Adrenal gland (tissue), 12 donors: ENCODE data around the gene HRH4. TPM values are rescaled to one million over a fixed set of nuclear protein-coding genes. Genes with fewer than 3 reads are reported as not detected.

Experiments
- DNase-seq, 7 donors: peaks; one replicate each; pipeline ENCODE4 v3.0.0-alpha.2; 2019 to 2020
- H3K27ac ChIP-seq, 5 donors: fragments of 200-600 bp; sonication (generic) in 4 of 5; 1 replicate in 3 of 5; 2 replicates in 2 of 5; pipeline versions ENCODE4 v1.5.1 to v1.8.0; 2016 to 2020; ENCODE audit warnings: mild to moderate bottlenecking in 1 of 5
- H3K27me3 ChIP-seq: fragments of 200-600 bp; 2 replicates; pipeline ENCODE4 v1.8.0; 2021
- H3K36me3 ChIP-seq, 2 donors: fragments of 200-600 bp; replicated peaks in 1 of 2; 1 replicate in 1 of 2; 2 replicates in 1 of 2; pipeline versions ENCODE4 v1.5.1 to v1.8.0; 2018 to 2022
- H3K4me1 ChIP-seq, 2 donors: fragments of 200-600 bp; replicated peaks in 1 of 2; 1 replicate in 1 of 2; 2 replicates in 1 of 2; pipeline versions ENCODE4 v1.5.1 to v1.8.0; 2018 to 2021
- H3K4me3 ChIP-seq, 4 donors: fragments of 200-600 bp; sonication (generic) in 3 of 4; one replicate each; pipeline ENCODE4 v1.5.1; 2016 to 2018
- H3K9me3 ChIP-seq, 3 donors: fragments of 200-600 bp; sonication (generic) in 1 of 3; replicated peaks in 1 of 3; 1 replicate in 2 of 3; 2 replicates in 1 of 3; pipeline versions ENCODE4 v1.5.1 to v1.8.0; 2016 to 2021
- POLR2A ChIP-seq, 2 donors: fragments of 450-650 bp; IDR thresholded peaks; one replicate each; pipeline ENCODE4 v1.6.1; 2017; ENCODE audit warnings: antibody characterized with exemption in 2 of 2, mild to moderate bottlenecking in 2 of 2, moderate library complexity in 1 of 2
- WGBS, 4 donors: extraction: QIAGEN DNeasy Blood & Tissue Kit in 2 of 4; methylation state at CpG; one replicate each; pipeline versions ENCODE4 v1.1.5 to v1.1.7; 2013 to 2017; 5-methylcytosine and 5-hydroxymethylcytosine counted together
- intact Hi-C, 2 donors: fragments of 100-400 bp; cut with DNase I; formaldehyde crosslinking; loops; one replicate each; pipeline versions ENCODE4 v1.14.1 to v1.15.0; 2022 to 2023
- polyA plus RNA-seq, 3 donors: library from polyadenylated mRNA; stranded (reverse); fragments of 200-250 nt in 2 of 3; fragments of 350-450 nt in 1 of 3; fragmentation: Illumina TruSeq in 1 of 3; extraction: RNeasy Lipid Tissue Mini Kit (QIAGEN cat#74804) in 1 of 3; gene quantifications; one replicate each; pipeline ENCODE4 v1.2.3, GENCODE V29; 2013 to 2014
- total RNA-seq, 9 donors: library from RNA; depleted of rRNA in 4 of 9; stranded (reverse); fragments of >200 nt in 4 of 9; fragments of 120-200 nt in 1 of 9; fragmentation: NEBNext Ultra II Directional in 1 of 9; extraction: Animal tissue kit (Norgen Biotek cat#: 25700) in 1 of 9; gene quantifications; one replicate each; pipeline versions ENCODE4 v1.1.0 to v1.2.4, GENCODE V29; 2013 to 2023
- TF ChIP-seq, protein P1 (sequence below), 6 experiments: fragments of 450-650 bp in 4 of 6; fragments of 200-600 bp in 2 of 6; sonication (generic) in 1 of 6; IDR thresholded peaks; 1 replicate in 5 of 6; 2 replicates in 1 of 6; pipeline versions ENCODE4 v1.5.1 to v1.8.0; 2016 to 2021; ENCODE audit warnings: antibody characterized with exemption in 6 of 6, mild to moderate bottlenecking in 2 of 6, moderate library complexity in 1 of 6
- donor health status: healthy with polysubstance abuse.
- donor health status: Bipolar disorder and iron deficiency.
- donor health status: DM: yes; HTN: yes; CAD: no.
- donor health status: DM: no; HTN: no; CAD: no.
- donor health status: DM: no; HTN: no; CAD: no.
- donor health status: DM: yes; HTN: yes; CAD: no.

Gene HRH4
- total and polyA plus RNA-seq, 12 donors = 0.03 to 0.13 (median 0.06) TPM; not detected in 8

DNA sequence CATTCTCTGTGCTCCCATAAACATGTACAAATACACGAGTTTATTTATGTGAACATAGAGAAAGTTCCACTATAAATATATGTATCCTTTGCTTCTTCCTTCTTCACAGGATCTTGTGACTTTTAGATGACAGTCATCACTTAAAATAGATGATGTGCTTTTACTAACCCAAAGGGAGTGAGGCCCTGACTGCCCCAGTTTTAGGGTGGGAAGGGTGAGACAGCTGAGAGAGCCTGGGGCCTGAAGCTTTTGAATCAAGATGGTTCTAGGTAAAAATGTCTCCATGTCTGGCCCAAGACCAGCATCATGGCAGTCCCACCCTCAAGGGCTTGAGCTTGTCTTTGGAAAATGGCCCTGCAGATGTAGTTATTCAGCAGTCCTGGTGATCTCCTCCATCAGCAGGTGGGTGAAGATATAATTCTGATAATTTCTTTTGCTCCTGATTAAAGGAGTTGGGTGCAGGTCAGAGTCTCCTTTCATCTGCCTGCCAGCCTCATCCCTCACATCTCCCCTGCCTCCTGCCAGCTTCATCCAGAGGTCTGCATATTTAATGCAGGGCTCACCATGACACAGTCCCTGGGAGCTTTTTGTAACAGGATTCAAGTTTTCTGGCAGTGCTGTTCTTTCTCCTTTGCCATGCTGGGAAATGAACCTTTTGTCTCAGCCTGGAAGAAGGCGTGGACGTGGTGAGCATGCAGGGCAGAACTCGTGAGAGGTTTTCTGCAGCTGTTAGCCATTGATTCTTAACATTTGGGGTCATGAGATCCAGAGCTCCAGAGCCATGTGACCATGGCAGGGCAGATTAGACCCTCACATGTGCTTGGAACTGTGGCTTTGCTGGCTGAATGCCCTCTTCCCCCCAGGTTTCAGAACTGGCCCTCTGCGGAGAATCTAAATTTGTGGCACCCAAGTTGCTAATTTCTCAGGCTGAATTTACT is 2.7 kb downstream of the HRH4 start:
- Histone ChIP-seq H3K4me1 (no peaks in the 10 kb centered on the region), H3K27me3 (no peaks in the 10 kb centered on the region), H3K9me3 (no peaks in the 10 kb centered on the region), H3K27ac (no peak overlapping the region), H3K4me3 (no peak overlapping the region), H3K36me3 (no peaks in the 10 kb centered on the region)
- intact Hi-C loops = no loop called here
- TF ChIP-seq POLR2A (IDR thresholded peaks at IDR 0.05) = no peak
- TF ChIP-seq, protein P1, sequence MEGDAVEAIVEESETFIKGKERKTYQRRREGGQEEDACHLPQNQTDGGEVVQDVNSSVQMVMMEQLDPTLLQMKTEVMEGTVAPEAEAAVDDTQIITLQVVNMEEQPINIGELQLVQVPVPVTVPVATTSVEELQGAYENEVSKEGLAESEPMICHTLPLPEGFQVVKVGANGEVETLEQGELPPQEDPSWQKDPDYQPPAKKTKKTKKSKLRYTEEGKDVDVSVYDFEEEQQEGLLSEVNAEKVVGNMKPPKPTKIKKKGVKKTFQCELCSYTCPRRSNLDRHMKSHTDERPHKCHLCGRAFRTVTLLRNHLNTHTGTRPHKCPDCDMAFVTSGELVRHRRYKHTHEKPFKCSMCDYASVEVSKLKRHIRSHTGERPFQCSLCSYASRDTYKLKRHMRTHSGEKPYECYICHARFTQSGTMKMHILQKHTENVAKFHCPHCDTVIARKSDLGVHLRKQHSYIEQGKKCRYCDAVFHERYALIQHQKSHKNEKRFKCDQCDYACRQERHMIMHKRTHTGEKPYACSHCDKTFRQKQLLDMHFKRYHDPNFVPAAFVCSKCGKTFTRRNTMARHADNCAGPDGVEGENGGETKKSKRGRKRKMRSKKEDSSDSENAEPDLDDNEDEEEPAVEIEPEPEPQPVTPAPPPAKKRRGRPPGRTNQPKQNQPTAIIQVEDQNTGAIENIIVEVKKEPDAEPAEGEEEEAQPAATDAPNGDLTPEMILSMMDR (IDR thresholded peaks at IDR 0.05) = no peak
- no peak for DNase-seq
- WGBS, 4 donors = 79 to 86% (median 82%) methylated on average over 5 of the region's 5 CpGs

DNA sequence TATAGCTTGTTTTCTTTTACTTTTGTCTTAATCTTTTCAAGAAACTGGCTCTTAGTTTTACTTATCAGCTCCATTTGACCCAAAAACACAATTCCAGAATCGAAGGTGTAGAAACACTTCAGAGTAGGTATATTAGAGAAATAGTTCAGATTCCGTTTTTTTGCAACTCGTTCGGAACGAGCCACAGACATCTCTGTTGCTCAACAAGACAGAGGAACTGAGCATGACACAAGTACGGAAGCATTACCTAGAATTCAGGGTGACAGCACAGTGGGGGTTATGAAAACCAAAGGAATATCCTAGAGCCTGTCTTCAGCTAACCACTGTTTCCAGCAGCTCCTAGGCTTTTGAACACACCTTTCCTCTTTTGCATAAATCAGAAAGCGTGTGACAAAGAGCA is 5.0 kb downstream of the HRH4 start:
- Histone ChIP-seq H3K4me3 (no peak overlapping the region), H3K36me3 (no peaks in the 10 kb centered on the region), H3K9me3 (no peaks in the 10 kb centered on the region), H3K27me3 (no peaks in the 10 kb centered on the region), H3K4me1 (no peaks in the 10 kb centered on the region), H3K27ac (no peak overlapping the region)
- no peak for TF ChIP-seq POLR2A (IDR thresholded peaks at IDR 0.05)
- TF ChIP-seq, protein P1 (IDR thresholded peaks at IDR 0.05) = no peak
- WGBS, 4 donors = 72 to 83% (median 81%) methylated on average over 7 of the region's 7 CpGs
- DNase-seq = no peak
- intact Hi-C loops = no loop called here

DNA sequence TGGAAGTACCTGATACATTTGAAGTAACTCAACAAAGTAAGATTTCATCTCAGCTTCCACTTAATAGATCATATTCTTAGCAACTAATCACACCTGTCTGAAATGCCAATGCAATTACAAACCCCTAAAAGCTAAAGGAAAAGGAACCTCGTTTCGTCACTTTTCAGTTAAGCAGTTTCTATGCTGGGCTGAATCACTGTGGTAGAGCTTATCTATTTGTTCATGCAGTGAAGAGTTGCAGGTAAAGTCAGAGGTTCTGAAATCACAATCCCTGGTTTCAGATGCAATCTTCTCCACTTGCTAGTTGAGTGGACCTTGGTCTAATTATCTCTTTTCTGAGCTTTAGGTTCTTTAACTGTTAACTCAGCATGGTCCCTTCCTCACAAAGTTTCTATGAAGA is 6.3 kb downstream of the HRH4 start:
- no peak for DNase-seq
- Histone ChIP-seq H3K36me3 (no peaks in the 10 kb centered on the region), H3K4me3 (no peak overlapping the region), H3K27me3 (no peaks in the 10 kb centered on the region), H3K27ac (no peak overlapping the region), H3K4me1 (no peaks in the 10 kb centered on the region), H3K9me3 (no peaks in the 10 kb centered on the region)
- WGBS, 4 donors = 67 to 71% (median 68%) methylated on average over 2 of the region's 2 CpGs
- intact Hi-C loops = no loop called here
- TF ChIP-seq, protein P1 (IDR thresholded peaks at IDR 0.05) = no peak
- TF ChIP-seq POLR2A (IDR thresholded peaks at IDR 0.05) = no peak

DNA sequence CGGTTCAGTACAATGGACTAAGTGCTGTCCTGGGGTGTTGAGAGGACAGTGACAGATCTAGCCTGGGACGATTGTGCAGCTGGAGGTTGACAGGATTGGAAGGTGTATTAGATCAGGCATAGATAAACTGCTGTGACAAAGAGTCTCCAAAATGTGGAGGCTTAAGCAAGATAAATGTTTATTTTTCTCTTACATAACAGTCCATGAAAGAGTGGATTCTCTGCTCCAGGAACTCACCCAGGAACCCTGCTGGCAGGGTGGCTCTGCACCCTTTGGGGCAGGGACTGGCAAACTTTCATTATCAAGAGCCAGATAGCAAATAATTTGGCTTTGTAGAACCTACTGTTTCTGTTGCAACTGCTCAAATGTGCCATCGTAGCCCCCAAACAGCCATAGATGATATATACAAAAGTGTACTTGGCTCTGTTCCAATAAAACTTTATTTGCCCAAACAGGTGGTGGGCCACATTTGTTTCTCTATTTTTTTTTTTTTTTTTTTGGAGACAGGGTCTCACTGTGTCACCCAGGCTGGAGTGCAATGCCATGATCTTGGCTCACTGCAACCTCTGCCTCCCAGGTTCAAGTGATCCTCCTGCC is 9.7 kb downstream of the HRH4 start:
- intact Hi-C loops = no loop called here
- Histone ChIP-seq H3K27me3 (no peaks in the 10 kb centered on the region), H3K4me1 (no peaks in the 10 kb centered on the region), H3K4me3 (no peak overlapping the region), H3K9me3 (no peaks in the 10 kb centered on the region), H3K27ac (no peak overlapping the region), H3K36me3 (no peaks in the 10 kb centered on the region)
- DNase-seq = no peak
- TF ChIP-seq POLR2A (IDR thresholded peaks at IDR 0.05) = no peak
- TF ChIP-seq, protein P1 (IDR thresholded peaks at IDR 0.05) = no peak
- WGBS, 4 donors = 78 to 90% (median 84%) methylated on average over 3 of the region's 3 CpGs
